ENCODE measurements around the gene MUC20.

GRCh38 chr3:195754141-195754540 is 33.4 kb downstream of the MUC20 start:
- no peak for TF ChIP-seq EZH2phosphoT487 (IDR thresholded peaks at IDR 0.05; ENCODE audit: insufficient read depth, low read depth)
- no peak for TF ChIP-seq EZH2 (IDR thresholded peaks at IDR 0.05; ENCODE audit: insufficient read depth, poor library complexity, severe bottlenecking)
